Measurements from ENCODE around the gene KRTAP4-11.
"Not testable (repeated sequence)": the region's sequence is repeated elsewhere in the genome, so short reads cannot be mapped to it uniquely, and the experiment has no call there.

KRTAP4-11 gene

DNA sequence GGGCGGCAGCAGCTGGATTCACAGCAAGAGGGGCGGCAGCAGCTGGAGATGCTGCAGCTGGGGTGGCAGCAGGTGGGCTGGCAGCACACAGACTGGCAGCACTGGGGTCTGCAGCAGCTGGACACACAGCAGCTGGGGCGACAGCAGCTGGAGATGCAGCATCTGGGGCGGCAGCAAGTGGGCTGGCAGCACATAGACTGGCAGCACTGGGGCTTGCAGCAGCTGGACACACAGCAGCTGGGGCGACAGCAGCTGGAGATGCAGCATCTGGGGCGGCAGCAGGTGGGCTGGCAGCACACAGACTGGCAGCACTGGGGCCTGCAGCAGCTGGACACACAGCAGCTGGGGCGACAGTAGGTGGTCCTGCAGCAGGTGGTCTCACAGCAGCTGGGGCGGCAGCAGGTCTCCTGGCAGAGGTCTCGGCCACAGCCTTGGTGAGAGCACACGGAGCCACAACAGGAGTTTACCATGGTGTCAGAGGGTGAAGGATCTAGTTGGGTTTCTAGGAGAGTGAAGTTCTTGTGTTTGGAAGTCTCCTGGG lies at the start of gene KRTAP4-11:
Gene KRTAP4-11 (minus strand): TSS at position 528 of the 541 bp plus-strand sequence. CDS start 58 bp downstream, at position 470.
- not testable (repeated sequence) for DNase-seq (ENCODE audit: low read depth)

DNA sequence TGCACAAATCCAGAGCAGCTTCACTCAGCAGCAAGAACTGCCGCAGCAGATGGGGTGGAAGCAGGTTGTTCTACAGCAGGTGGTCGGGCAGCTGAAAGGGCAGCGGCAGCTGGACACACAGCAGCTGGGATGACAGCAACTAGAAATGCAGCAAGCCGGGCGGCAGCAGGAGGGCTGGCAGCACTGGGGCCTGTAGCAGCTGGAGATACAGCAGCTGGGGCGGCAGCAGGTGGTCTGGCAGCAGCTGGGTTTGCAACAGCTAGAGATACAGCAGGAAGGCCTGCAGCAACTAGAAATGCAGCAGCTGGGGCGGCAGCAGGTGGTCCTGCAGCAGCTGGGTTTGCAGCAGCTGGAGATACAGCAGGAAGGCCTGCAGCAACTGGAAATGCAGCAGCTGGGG lies 49.4 kb upstream of the KRTAP4-11 start:
- DNase-seq (ENCODE audit: low read depth): no peak

DNA sequence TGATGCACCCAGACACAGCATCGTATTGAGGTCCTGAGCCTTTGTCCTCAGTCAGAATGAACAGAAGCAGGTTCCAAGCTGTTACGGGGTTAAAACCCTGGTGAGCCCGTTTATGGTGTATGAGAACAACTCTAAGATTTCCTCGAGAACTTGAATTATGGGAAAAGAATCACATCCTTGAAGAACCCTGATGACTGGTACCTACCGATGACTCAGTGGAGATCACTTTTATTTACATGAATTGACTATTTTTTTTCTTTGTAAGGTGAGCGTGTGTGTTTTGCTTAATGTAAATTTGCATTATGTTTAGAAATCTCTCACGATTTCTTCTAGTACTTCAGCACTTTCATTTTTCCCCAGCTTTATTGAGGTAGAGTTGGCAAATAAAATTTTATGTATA lies 45.7 kb upstream of the KRTAP4-11 start:
- DNase-seq (ENCODE audit: low read depth): no peak

DNA sequence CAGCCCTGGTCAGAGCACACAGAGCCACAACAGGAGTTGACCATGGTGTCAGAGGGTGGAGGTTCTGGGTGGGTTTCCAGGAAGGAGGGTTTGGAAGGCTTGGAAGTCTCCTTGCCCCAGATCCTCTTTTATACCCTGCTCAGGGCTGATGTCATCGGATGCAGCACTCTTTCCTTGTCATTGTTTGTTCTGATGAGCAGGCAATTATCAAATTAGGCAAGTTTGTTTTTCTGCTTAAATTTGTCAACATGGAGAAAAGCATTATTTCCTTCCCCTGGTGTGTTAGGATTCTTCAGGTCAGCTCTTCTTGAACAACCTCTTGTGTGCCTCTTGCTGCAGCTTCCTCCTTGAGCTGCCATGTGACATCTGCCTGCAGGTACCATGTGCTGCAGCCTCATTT lies 42.5 kb upstream of the KRTAP4-11 start, which contains the start of gene KRTAP4-4:
Gene KRTAP4-4 (minus strand): TSS at position 101 of the 400 bp plus-strand sequence. CDS start 57 bp downstream, at position 44.
- DNase-seq (ENCODE audit: low read depth): no peak

DNA sequence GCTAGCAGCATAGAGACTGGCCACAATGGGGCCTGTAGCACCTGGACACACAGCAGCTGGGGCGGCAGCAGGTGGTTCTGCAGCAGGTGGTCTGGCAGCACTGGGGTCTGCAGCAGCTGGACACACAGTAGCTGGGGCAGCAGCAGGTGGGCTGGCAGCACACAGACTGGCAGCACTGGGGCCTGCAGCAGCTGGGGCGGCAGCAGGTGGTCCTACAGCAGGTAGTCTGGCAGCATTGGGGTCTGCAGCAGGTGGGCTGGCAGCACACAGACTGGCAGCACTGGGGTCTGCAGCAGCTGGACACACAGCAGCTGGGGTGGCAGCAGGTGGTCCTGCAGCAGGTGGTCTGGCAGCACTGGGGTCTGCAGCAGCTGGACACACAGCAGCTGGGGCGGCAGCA lies 42.0 kb upstream of the KRTAP4-11 start:
- DNase-seq (ENCODE audit: low read depth): not testable (repeated sequence)

DNA sequence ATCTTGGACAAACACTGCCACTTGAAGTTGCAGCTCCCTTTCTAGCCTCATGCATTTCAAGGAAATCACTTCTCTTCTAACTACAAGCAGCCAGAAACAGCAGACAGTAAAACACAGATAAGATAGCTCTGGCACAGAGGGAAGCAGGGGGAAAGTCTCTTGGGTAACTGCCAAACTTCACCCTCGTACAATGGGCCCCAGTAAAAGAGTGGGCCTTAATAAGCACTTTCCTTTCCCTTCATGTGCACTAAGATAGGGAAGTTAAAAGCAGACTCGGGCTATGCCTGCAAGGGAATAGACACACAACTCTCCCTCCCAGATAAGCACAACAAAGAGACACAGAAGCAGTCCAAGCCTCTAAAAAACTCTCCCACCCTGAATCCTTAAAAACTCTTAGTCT lies 35.7 kb upstream of the KRTAP4-11 start:
- DNase-seq (ENCODE audit: low read depth): no peak

DNA sequence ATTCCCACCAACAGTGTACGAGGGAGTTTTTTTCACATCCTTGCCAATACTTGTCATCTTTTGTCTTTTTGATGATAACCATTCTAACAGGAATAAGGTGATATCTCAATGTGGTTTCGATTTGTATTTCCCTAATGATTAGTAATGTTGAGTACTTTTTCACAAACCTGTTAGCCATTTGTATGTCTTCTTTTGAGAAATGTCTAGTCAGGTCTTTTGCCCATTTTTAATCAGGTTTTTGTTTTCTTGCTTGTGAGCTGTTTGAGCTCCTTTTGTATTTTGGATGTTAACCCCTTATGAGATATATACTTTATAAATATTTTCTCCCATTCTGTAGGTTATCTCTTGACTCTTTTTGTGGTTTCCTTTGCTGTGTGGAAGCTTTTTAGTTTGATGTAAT lies 33.4 kb upstream of the KRTAP4-11 start:
- no peak for DNase-seq (ENCODE audit: low read depth)

DNA sequence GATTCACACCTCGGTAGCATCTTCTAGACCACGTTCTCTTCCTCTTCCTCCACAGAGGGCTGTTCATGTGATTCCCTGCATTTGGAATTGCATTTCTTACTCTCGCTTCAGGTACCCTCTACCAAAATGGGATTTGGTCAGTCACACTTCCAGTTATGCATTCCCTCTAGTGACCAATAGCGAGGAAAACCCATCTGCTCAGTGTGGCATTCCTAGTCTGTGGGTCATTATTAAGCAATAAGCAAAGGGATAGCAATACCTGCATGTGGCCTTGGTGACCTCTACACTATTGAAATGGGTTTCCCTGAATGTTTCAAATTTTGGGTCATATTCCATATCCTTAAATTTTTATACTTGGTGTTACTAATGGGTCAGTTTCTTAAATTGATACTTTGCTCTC lies 31.9 kb upstream of the KRTAP4-11 start:
- DNase-seq (ENCODE audit: low read depth): no peak

DNA sequence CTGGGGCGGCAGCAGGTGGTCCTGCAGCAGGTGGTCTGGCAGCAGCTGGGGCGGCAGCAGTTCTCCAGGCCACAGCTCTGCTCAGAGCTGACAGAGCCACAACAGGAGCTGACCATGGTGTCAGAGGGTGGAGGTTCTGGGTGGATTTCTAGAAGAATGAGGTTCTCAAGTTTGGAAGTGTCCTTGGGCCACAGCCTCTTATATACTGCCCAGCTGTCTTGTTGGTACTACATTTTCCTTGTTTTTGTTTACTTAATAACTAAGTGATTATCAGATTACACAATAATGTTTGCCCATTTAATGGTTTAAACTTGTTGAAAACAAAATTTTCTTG lies 31.4 kb upstream of the KRTAP4-11 start, which contains the start of gene KRTAP4-5:
Gene KRTAP4-5 (minus strand): TSS at position 174 of the 334 bp plus-strand sequence. CDS start 58 bp downstream, at position 116.
- DNase-seq (ENCODE audit: low read depth): no peak

DNA sequence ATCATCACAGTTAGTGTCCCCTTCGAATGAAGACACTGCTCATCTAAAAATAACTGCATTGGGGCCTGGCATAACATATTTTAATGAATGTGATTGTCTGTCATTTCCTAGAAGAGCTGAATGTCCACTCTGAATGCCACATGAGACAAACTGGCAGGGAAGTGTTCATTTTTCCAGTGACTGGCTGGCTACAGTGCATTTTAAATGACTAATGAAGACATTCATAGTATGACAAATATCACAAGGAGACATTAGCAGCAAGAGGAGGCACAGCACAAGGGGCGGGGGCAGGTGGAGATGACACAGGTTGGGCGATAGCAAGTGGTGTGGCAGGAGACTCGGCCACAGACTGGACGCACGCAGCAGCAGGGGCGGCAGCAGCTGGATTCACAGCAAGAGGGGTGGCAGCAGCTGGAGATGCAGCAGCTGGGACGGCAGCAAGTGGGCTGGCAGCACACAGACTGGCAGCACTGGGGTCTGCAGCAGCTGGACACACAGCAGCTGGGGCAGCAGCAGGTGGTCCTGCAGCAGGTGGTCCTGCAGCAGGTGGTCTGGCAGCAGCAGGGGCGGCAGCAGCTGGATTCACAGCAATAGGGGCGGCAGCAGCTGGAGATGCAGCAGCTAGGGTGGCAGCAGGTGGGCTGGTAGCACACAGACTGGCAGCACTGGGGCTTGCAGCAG lies 30.9 kb upstream of the KRTAP4-11 start:
- not testable (repeated sequence) for DNase-seq (ENCODE audit: low read depth)

DNA sequence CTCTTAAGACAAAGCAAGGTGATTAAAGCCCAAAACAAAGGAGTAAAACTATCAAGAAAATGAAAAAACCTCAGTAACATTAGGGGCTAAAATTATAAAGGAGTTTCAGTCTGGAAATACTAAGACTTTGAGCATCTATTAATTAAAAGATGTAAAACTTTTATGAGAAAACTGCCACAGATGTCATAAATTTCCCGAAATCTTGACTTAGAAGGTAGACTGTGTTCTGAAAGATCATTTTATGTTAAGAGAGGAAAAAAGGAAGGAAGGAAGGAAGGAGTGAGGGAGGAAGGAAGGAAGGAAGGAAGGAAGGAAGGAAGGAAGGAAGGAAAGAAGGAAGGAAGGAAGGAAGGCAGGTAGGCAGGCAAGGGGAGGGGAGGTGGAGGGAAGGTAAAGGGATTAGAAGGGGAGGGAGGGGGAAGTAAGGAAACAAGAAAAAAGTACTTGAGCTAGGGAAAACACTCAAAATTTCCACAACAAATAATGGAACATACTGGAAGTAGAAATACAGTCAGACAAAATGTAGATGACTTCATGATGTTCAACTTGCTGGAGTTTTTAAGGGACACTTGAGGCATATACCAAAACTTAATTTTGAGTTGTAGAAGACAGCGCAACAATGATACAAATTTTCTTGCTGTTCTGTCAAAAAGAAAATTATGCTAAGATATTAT lies 29.5 kb upstream of the KRTAP4-11 start:
- no peak for DNase-seq (ENCODE audit: low read depth)

DNA sequence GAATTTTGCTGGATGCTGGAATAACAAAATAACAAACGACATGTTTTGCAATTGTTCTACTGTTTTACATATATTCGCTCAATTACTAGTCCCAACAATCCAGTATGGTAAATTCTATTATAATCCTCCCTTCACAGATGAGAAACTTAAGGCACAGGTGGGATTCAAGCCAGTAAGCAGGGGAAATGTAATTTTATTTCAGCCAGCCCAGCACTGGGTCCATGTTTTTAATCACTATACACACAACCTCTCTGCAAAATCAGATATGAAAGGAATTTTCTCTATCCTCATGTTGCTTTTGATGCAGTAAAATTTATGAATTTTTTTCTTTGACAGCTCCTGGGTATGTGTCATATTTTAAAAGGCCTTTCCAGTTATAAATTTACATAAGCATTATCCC lies 27.1 kb upstream of the KRTAP4-11 start:
- no peak for DNase-seq (ENCODE audit: low read depth)

DNA sequence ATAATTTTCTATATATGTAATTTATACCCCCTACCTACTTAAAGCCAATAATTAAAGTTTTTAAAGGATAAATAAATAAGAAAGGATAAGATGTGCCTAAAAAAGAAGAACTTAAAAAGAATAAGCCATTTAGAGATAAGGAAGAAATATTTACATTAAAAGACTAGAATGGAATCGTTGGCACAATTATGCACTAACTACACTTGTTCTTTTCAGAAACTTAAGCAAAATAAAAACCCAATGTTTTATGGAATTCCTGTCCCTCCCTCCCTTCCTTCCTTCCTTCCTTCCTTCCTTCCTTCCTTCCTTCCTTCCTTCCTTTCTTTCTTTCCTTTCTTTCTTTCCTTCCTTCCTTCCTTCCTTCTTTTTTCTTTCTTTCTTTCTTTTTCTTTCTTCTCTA lies 26.7 kb upstream of the KRTAP4-11 start:
- DNase-seq (ENCODE audit: low read depth): no peak

DNA sequence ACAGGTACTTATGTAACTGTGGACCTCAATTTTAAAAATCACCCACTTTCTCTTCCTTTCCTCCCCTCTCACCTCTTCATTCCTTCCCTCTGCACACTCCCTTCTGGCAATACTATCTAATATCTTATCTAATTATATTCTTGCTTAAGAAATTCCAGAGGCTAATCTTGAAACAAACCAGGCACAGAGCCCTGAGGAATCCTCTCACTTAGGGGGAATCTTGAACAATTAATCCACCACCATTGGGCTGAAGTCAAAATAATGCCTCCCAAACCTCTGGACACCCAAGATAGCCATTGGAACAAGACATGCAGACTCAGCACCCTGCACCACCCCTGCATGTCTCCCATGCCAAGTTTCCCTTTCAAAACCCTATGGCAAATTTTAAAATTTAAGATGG lies 23.2 kb upstream of the KRTAP4-11 start:
- no peak for DNase-seq (ENCODE audit: low read depth)

DNA sequence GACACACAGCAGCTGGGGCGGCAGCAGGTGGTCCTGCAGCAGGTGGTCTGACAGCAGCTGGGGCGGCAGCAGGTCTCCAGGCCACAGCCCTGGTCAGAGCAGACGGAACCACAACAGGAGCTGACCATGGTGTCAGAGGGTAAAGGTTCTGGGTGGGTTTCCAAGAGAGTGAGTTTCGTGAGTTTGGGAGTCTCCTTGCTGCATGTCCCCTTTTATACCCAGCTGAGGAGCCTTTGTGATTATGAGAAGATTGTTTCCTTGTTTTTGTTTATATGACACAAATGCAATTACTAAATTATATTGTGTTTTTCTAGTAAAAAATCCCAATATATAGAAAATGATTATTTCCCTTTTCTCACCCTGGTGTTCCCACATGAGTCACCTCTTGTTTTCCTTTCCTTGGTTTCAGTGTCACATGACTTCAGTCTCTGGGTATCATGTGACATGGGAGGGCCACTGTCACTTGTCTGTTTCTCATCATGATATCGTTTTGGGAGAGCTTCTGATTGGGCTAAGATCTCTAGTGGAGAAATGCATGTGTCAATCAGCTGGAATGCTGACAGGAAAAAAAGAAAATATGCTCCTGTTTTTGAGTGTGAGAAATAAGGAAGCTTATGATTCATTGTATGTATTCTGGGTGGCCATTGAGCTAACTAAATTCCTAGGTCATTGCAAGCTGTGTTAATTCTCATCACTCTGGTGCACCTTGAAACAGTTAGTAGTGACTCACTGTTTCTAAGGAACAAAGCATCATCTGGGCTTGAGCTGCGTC lies 22.4 kb upstream of the KRTAP4-11 start, which contains the start of gene KRTAP4-6:
Gene KRTAP4-6 (minus strand): TSS at position 185 of the 772 bp plus-strand sequence. CDS start 57 bp downstream, at position 128.
- DNase-seq (ENCODE audit: low read depth): no peak

DNA sequence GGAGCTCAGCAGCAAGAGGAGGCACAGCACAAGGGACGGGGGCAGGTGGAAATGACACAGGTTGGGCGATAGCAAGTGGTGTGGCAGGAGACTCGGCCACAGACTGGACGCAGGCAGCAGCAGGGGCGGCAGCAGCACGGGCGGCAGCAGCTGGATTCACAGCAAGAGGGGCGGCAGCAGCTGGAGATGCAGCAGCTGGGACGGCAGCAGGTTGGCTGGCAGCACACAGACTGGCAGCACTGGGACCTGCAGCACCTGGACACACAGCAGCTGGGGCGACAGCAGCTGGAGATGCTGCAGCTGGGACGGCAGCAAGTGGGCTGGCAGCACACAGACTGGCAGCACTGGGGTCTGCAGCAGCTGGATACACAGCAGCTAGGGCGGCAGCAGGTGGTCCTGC lies 21.7 kb upstream of the KRTAP4-11 start:
- not testable (repeated sequence) for DNase-seq (ENCODE audit: low read depth)

DNA sequence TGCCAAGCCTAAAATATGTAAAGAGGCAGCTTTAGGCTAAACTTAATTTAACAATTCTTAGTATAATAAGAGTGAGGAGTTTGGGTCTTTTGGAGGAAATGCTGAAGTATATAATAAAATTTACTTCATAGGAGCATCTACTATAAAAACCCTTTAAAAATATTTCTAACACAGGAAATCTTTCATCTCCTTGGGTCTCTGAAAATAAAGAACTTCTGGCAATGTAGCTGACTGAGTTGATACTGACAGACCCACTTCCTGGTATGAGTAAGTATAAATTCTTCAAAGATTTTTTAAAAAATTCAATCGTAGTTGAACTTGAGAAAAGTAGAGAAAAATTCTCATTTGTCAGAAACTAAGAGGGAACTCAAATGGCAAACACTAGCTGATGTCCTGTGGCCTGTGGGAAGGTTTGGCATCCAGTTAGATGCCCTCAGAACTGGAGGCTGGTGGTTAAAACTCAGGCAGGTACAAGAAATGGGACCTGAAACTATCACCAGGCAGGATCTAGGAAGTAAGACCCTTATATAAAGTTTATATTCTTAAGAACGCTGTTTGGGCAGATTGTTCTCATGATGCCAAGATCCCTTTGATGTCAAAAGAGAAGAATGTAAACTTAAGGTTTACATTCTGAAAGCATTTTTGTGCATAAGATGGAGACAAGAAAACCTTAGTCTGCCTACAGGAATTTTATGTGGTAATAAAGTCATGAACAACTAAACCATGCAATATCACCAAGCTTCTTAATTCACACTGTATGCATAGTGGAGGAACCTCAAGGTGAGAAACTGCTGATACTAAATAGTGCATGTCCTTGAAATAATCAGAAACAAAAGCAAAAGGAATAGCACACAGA lies 15.9 kb upstream of the KRTAP4-11 start:
- DNase-seq (ENCODE audit: low read depth): no peak

DNA sequence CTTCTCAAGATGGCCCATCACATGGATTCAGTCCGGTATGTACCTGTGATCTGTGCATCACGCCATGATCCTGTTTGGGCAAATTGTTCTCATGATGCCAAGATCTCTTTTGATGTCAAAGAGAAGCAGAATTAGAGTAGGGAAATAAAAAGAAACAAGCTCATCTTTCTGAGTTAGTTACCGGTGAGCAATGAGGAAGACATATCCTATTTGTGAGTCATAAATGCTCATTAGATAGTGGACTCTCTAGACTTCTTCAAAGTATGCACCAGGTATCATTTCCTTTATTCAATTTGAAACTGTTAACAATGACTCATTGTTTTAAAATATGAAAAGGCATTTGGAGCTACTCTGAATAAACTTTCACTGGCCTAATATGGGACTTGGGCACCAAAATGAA lies 13.8 kb upstream of the KRTAP4-11 start:
- no peak for DNase-seq (ENCODE audit: low read depth)

DNA sequence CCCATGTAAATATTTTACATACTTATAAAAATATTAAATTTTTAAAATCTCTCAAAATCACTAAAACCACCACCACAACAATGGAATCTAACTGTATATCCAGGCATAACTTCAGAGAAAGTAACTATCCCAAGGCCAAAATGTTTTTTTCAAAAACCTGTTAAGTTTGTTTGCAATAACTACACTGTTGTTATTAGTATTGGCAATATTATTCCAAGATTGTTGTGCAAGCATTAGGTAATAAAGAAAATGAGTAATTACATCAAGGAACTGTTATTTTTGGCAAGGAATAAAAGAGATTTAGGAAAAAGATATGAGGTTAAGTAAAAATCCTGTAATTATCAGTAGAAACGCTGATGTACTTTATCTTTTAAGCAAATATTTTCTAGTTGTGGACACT lies 9.2 kb upstream of the KRTAP4-11 start:
- DNase-seq (ENCODE audit: low read depth): no peak

DNA sequence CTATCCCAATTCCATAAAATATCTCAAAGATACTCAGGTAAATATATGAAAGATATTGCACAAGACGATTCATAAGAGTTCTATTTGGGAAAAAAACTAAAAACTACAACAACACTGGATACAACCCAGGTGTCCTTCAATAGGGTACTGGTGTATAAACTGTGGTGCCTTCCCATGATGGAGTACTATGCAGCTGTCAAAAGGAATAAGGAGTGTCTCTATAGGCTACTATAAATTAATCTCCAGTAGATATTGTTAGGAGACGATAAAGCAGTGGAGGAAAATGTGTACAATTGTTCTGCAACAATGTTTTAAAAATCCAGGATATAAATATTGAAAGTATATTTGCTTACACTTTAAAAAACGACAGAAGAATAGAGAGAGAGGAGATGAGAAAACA lies 8.2 kb upstream of the KRTAP4-11 start:
- no peak for DNase-seq (ENCODE audit: low read depth)

DNA sequence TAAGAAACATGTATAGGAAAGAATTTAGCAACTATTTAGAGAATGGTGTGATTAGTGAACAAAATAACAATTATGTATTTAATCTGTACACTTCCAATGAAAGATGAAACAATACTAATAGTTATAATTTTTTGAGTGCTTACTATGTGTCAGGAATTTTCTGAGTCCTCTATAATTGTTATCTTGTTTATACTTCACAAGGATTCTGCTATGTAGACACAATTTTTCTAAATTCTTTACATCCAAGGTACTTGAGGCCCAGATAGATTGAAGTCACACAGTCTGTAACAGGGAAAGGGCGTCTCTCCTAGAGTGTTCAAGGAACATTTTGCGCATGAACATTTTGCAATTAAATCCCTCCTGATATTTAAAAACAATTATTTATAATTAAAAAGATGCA lies 6.9 kb upstream of the KRTAP4-11 start:
- DNase-seq (ENCODE audit: low read depth): no peak

DNA sequence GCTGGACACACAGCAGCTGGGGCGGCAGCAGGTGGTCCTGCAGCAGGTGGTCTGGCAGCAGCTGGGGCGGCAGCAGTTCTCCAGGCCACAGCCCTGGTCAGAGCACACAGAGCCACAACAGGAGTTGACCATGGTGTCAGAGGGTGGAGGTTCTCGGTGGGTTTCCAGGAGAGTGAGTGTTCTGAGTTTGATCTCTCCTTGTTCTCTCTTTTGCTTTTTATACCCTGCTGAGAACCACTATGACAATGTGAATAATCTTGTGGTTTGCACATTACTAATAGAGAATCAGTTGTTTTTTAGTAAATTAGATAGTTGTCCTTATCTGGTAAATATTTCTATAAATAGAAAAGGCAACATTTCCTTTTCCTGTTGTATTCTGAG lies 5.8 kb upstream of the KRTAP4-11 start, which contains the start of gene KRTAP4-12:
Gene KRTAP4-12 (minus strand): TSS at position 192 of the 381 bp plus-strand sequence. CDS start 60 bp downstream, at position 132.
- DNase-seq (ENCODE audit: low read depth): not testable (repeated sequence)
